ENCODE data around the gene NMU. TPM values are rescaled to one million over a fixed set of nuclear protein-coding genes. Genes with fewer than 3 reads are reported as not detected.
"Not testable (repeated sequence)": the region's sequence is repeated elsewhere in the genome, so short reads cannot be mapped to it uniquely, and the experiment has no call there.

Gene NMU
- total RNA-seq, 1 experiment from 2014 or later = not detected

- no peak overlapping the region for H3K27ac ChIP-seq
These were observed 64.3 kb downstream of the NMU start for GRCh38 chr4:55571806-55572205.

GRCh38 chr4:55568905-55569504 is 67.1 kb downstream of the NMU start:
- Histone ChIP-seq H3K9me3 (replicated peaks) (no peaks in the 10 kb centered on the region), H3K27me3 (replicated peaks) (peaks cover 7% of the 10 kb centered on the region; the same call in 1 of the 2 replicates), H3K4me3 (no peak overlapping the region), H3K27ac (no peak overlapping the region), H3K4me1 (replicated peaks) (no peaks in the 10 kb centered on the region), H3K36me3 (no peaks in the 10 kb centered on the region)
- no peak for DNase-seq (ENCODE audit: low read depth in 1 of 2, low spot score in 2 of 2)

More at GRCh38 chr4:55571806-55572205, 64.3 kb downstream of the NMU start:
- no peak for DNase-seq (ENCODE audit: low read depth in 1 of 2, low spot score in 2 of 2)
- Histone ChIP-seq H3K36me3 (no peaks in the 10 kb centered on the region), H3K4me3 (no peak overlapping the region), H3K9me3 (replicated peaks) (no peaks in the 10 kb centered on the region; the same call in 1 of the 2 replicates), H3K4me1 (replicated peaks) (no peaks in the 10 kb centered on the region), H3K27me3 (replicated peaks) (peaks cover 7% of the 10 kb centered on the region; the same call in 1 of the 2 replicates)

- no peaks in the 10 kb centered on the region for H3K9me3 ChIP-seq (replicated peaks)
- peaks cover 3% of the 10 kb centered on the region; the same call in 1 of the 2 replicates for H3K27me3 ChIP-seq (replicated peaks)
- no peak overlapping the region for H3K4me3 ChIP-seq
- DNase-seq (ENCODE audit: low read depth in 1 of 2, low spot score in 2 of 2) = no peak
- H3K36me3 ChIP-seq = no peaks in the 10 kb centered on the region
- no peak overlapping the region for H3K27ac ChIP-seq
- no peaks in the 10 kb centered on the region for H3K4me1 ChIP-seq (replicated peaks)
These were observed 74.2 kb downstream of the NMU start for GRCh38 chr4:55561889-55562288.

- Histone ChIP-seq H3K4me1 (replicated peaks) (no peaks in the 10 kb centered on the region), H3K27ac (no peak overlapping the region), H3K9me3 (replicated peaks) (no peaks in the 10 kb centered on the region), H3K27me3 (replicated peaks) (peaks cover 3% of the 10 kb centered on the region; the same call in 1 of the 2 replicates), H3K36me3 (no peaks in the 10 kb centered on the region), H3K4me3 (no peak overlapping the region)
- no peak for DNase-seq (ENCODE audit: low read depth in 1 of 2, low spot score in 2 of 2)
These were observed 76.0 kb downstream of the NMU start for GRCh38 chr4:55560096-55560495.

GRCh38 chr4:55554453-55555030 is 81.6 kb downstream of the NMU start:
- Histone ChIP-seq H3K4me1 (replicated peaks) (peaks cover 23% of the 10 kb centered on the region), H3K36me3 (no peaks in the 10 kb centered on the region), H3K4me3 (no peak overlapping the region), H3K27me3 (replicated peaks) (no peaks in the 10 kb centered on the region), H3K27ac (no peak overlapping the region), H3K9me3 (replicated peaks) (no peaks in the 10 kb centered on the region)
- peak in 1 of 2 experiments; percentile 28 for DNase-seq (ENCODE audit: low read depth in 1 of 2, low spot score in 2 of 2)

GRCh38 chr4:55553441-55554201 is 82.5 kb downstream of the NMU start:
- peak; percentile 72 to 74 for DNase-seq (ENCODE audit: low read depth in 1 of 2, low spot score in 2 of 2)
- Histone ChIP-seq H3K9me3 (replicated peaks) (no peaks in the 10 kb centered on the region), H3K4me3 (peak overlapping the region; percentile 32), H3K4me1 (replicated peaks) (peaks cover 28% of the 10 kb centered on the region), H3K27ac (peak overlapping the region; percentile 50), H3K27me3 (replicated peaks) (no peaks in the 10 kb centered on the region), H3K36me3 (no peaks in the 10 kb centered on the region)

- H3K4me3 ChIP-seq; H3K27me3 ChIP-seq (replicated peaks); H3K27ac ChIP-seq; H3K36me3 ChIP-seq; H3K9me3 ChIP-seq (replicated peaks); DNase-seq (ENCODE audit: low read depth in 1 of 2, low spot score in 2 of 2): not testable (repeated sequence)
- H3K4me1 ChIP-seq (replicated peaks) = peaks cover 39% of the 10 kb centered on the region
These were observed 84.1 kb downstream of the NMU start for GRCh38 chr4:55551964-55552363.

GRCh38 chr4:55549888-55550287 is 86.2 kb downstream of the NMU start:
- H3K9me3 ChIP-seq (replicated peaks) = no peaks in the 10 kb centered on the region; the same call in 1 of the 2 replicates
- no peak overlapping the region; the same call in 1 of the 2 replicates for H3K27ac ChIP-seq
- peaks cover 10% of the 10 kb centered on the region; the same call in 1 of the 2 replicates for H3K36me3 ChIP-seq
- peaks cover 39% of the 10 kb centered on the region for H3K4me1 ChIP-seq (replicated peaks)
- no peak overlapping the region for H3K4me3 ChIP-seq
- no peaks in the 10 kb centered on the region for H3K27me3 ChIP-seq (replicated peaks)
- peak in 1 of 2 experiments; percentile 69 for DNase-seq (ENCODE audit: low read depth in 1 of 2, low spot score in 2 of 2)

GRCh38 chr4:55547918-55548317 is 88.2 kb downstream of the NMU start:
- H3K9me3 ChIP-seq (replicated peaks) = no peaks in the 10 kb centered on the region; the same call in 1 of the 2 replicates
- peaks cover 40% of the 10 kb centered on the region for H3K4me1 ChIP-seq (replicated peaks)
- peaks cover 10% of the 10 kb centered on the region; the same call in 1 of the 2 replicates for H3K36me3 ChIP-seq
- peak overlapping the region; percentile 69 for H3K4me3 ChIP-seq
- H3K27ac ChIP-seq = peak overlapping the region; percentile 94
- H3K27me3 ChIP-seq (replicated peaks) = no peaks in the 10 kb centered on the region
- no peak for DNase-seq (ENCODE audit: low read depth in 1 of 2, low spot score in 2 of 2)

- peaks cover 38% of the 10 kb centered on the region for H3K4me1 ChIP-seq (replicated peaks)
- peak overlapping the region; percentile 69 for H3K4me3 ChIP-seq
- H3K27me3 ChIP-seq (replicated peaks) = no peaks in the 10 kb centered on the region
- H3K27ac ChIP-seq = peak overlapping the region; percentile 94
- peaks cover 12% of the 10 kb centered on the region; the same call in 1 of the 2 replicates for H3K36me3 ChIP-seq
- DNase-seq (ENCODE audit: low read depth in 1 of 2, low spot score in 2 of 2) = peak in 1 of 2 experiments; percentile 80
- H3K9me3 ChIP-seq (replicated peaks) = no peaks in the 10 kb centered on the region; the same call in 1 of the 2 replicates
These were observed 88.7 kb downstream of the NMU start for GRCh38 chr4:55547466-55547770.

- H3K36me3 ChIP-seq = peaks cover 13% of the 10 kb centered on the region; the same call in 1 of the 2 replicates
- peak within 1 kb of the TSS; percentile 94 for H3K27ac ChIP-seq
- H3K4me3 ChIP-seq = peak within 1 kb of the TSS; percentile 69
- DNase-seq (ENCODE audit: low read depth in 1 of 2, low spot score in 2 of 2) = peak; percentile 91 to 98
- peaks cover 38% of the 10 kb centered on the region for H3K4me1 ChIP-seq (replicated peaks)
- H3K27me3 ChIP-seq (replicated peaks) = no peaks in the 10 kb centered on the region
- H3K9me3 ChIP-seq (replicated peaks) = no peaks in the 10 kb centered on the region; the same call in 1 of the 2 replicates
These were observed 89.2 kb downstream of the NMU start, which contains the start of gene CLOCK for GRCh38 chr4:55546756-55547465. Gene CLOCK (minus strand): TSS chr4:55546909. CDS start chr4:55482785, 64,124 bp downstream.

GRCh38 chr4:55546506-55546755 is 89.7 kb downstream of the NMU start:
- Histone ChIP-seq H3K4me1 (replicated peaks) (peaks cover 38% of the 10 kb centered on the region), H3K36me3 (peaks cover 13% of the 10 kb centered on the region; the same call in 1 of the 2 replicates), H3K27ac (peak overlapping the region; percentile 94), H3K27me3 (replicated peaks) (no peaks in the 10 kb centered on the region), H3K9me3 (replicated peaks) (no peaks in the 10 kb centered on the region; the same call in 1 of the 2 replicates), H3K4me3 (peak overlapping the region; percentile 69)
- no peak for DNase-seq (ENCODE audit: low read depth in 1 of 2, low spot score in 2 of 2)
